H1 (cell line): Measurements from ENCODE around the gene KCNMA1. TPM values are rescaled to one million over a fixed set of nuclear protein-coding genes. Genes with fewer than 3 reads are reported as not detected.

Experiments used
- CTCF ChIA-PET: fragments of 300-600 bp; sonication (Branson Sonifier 250); formaldehyde crosslinking; loops from one replicate; lab custom pipeline; 2021; ENCODE audit not compliant: partially characterized antibody; lab: Charles Lee
- POLR2A ChIA-PET: fragments of 300-600 bp; sonication (Branson Sonifier 250); formaldehyde crosslinking; loops from one replicate; lab custom pipeline; 2021; ENCODE audit warnings: inconsistent platforms; ENCODE audit not compliant: partially characterized antibody; lab: Charles Lee
- DNase-seq, 2 experiments: peaks; one replicate each; pipeline versions ENCODE4 v3.0.0 to v3.0.0-alpha.2; 2010 to 2022; ENCODE audit warnings: low spot score in 2 of 2, low read depth in 1 of 2, mixed read lengths in 1 of 2
- FAIRE-seq: peaks from 2 replicates; lab custom pipeline; 2011; peaks lifted over from hg19 to GRCh38; lab: Jason Lieb, UNC
- H2AFZ ChIP-seq: 2 replicates; pipeline ENCODE4 v1.8.1; 2012; ENCODE audit warnings: low read length, inconsistent platforms
- H2AK5ac ChIP-seq: 2 replicates; pipeline ENCODE4 v1.6.1; 2013; ENCODE audit warnings: low read depth, low read length
- H2BK120ac ChIP-seq: replicated peaks from 2 replicates; pipeline ENCODE3; 2013; ENCODE audit warnings: low read depth, low read length, inconsistent platforms
- H2BK12ac ChIP-seq: 2 replicates; pipeline ENCODE4 v1.6.1; 2013; ENCODE audit warnings: low read depth, low read length
- H2BK15ac ChIP-seq: 2 replicates; pipeline ENCODE4 v1.6.1; 2013; ENCODE audit warnings: low read length
- H2BK20ac ChIP-seq: 2 replicates; pipeline ENCODE4 v1.6.1; 2013; ENCODE audit warnings: low read length
- H2BK5ac ChIP-seq: 2 replicates; pipeline ENCODE4 v1.6.1; 2013; ENCODE audit warnings: low read depth, low read length
- H3K14ac ChIP-seq: 2 replicates; pipeline ENCODE4 v1.6.1; 2013; ENCODE audit warnings: inconsistent platforms; ENCODE audit not compliant: insufficient read length
- H3K18ac ChIP-seq: 2 replicates; pipeline ENCODE4 v1.6.1; 2013; ENCODE audit warnings: low read length; ENCODE audit errors: extremely low read depth
- H3K23ac ChIP-seq: 2 replicates; pipeline ENCODE4 v1.6.1; 2013; ENCODE audit warnings: inconsistent platforms; ENCODE audit not compliant: insufficient read length
- H3K23me2 ChIP-seq: 2 replicates; pipeline ENCODE4 v1.6.1; 2013; ENCODE audit warnings: low read depth, low read length
- H3K27ac ChIP-seq: 2 replicates; pipeline ENCODE4 v1.6.1; 2011; ENCODE audit warnings: low read depth, low read length, inconsistent platforms
- H3K27me3 ChIP-seq, 4 experiments: replicated peaks in 1 of 4; 1 replicate in 1 of 4; 2 replicates in 3 of 4; pipeline versions ENCODE4 v1.6.1 to v1.8.1; 2011 to 2013; ENCODE audit warnings: low read length in 3 of 4, mild to moderate bottlenecking in 3 of 4, inconsistent platforms in 2 of 4, mixed read lengths in 2 of 4, moderate library complexity in 1 of 4; ENCODE audit not compliant: control insufficient read depth in 3 of 4, insufficient read depth in 3 of 4; ENCODE audit errors: extremely low read depth in 1 of 4
- H3K36me3 ChIP-seq, 4 experiments: 2 replicates each; pipeline versions ENCODE4 v1.6.1 to v1.8.1; 2011 to 2013; ENCODE audit warnings: mild to moderate bottlenecking in 4 of 4, low read length in 3 of 4, moderate library complexity in 2 of 4, control low read depth in 1 of 4, inconsistent platforms in 1 of 4; ENCODE audit not compliant: insufficient read depth in 4 of 4, control insufficient read depth in 2 of 4
- H3K4ac ChIP-seq: replicated peaks from 2 replicates; pipeline ENCODE3; 2013; ENCODE audit warnings: low read length, low read depth, mixed read lengths, inconsistent platforms; ENCODE audit not compliant: insufficient read length
- H3K4me1 ChIP-seq, 4 experiments: replicated peaks in 1 of 4; 1 replicate in 1 of 4; 2 replicates in 3 of 4; pipeline versions ENCODE4 v1.6.1 to v1.8.1; 2011 to 2013; ENCODE audit warnings: low read length in 3 of 4, inconsistent platforms in 2 of 4, mixed read lengths in 1 of 4; ENCODE audit not compliant: insufficient read depth in 4 of 4, control insufficient read depth in 3 of 4
- H3K4me2 ChIP-seq, 2 experiments: 2 replicates each; pipeline versions ENCODE4 v1.6.1 to v1.8.1; 2011 to 2013; ENCODE audit warnings: low read depth in 2 of 2, low read length in 2 of 2, control low read depth in 1 of 2, inconsistent platforms in 1 of 2, mild to moderate bottlenecking in 1 of 2; ENCODE audit not compliant: insufficient read depth in 1 of 2
- H3K4me3 ChIP-seq, 4 experiments: fragments of 200-600, 300-600 bp in 1 of 4; sonication (generic), shearing (Covaris generic), sonication (Bioruptor Twin) in 1 of 4; 2 replicates each; pipeline versions ENCODE4 v1.5.1 to v1.8.1; 2011 to 2016; ENCODE audit warnings: low read length in 4 of 4, low read depth in 3 of 4, control low read depth in 2 of 4, inconsistent platforms in 2 of 4, mild to moderate bottlenecking in 2 of 4, mixed read lengths in 1 of 4, moderate library complexity in 1 of 4; ENCODE audit not compliant: insufficient read depth in 2 of 4; ENCODE audit errors: extremely low read depth in 1 of 4
- H3K56ac ChIP-seq: replicated peaks from 2 replicates; pipeline ENCODE3; 2013; ENCODE audit warnings: low read depth, mild to moderate bottlenecking, mixed read lengths, low read length, inconsistent platforms; ENCODE audit not compliant: insufficient read length
- H3K79me1 ChIP-seq: 2 replicates; pipeline ENCODE4 v1.6.1; 2013; ENCODE audit warnings: low read depth, low read length, control low read depth
- H3K79me2 ChIP-seq, 2 experiments: 2 replicates each; pipeline versions ENCODE4 v1.6.1 to v1.8.1; 2012 to 2013; ENCODE audit warnings: low read length in 2 of 2, mild to moderate bottlenecking in 2 of 2, inconsistent platforms in 1 of 2; ENCODE audit not compliant: insufficient read depth in 2 of 2, control insufficient read depth in 1 of 2
- H3K9ac ChIP-seq, 4 experiments: replicated peaks in 1 of 4; 1 replicate in 1 of 4; 2 replicates in 3 of 4; pipeline versions ENCODE4 v1.6.1 to v1.8.1; 2011 to 2013; ENCODE audit warnings: low read depth in 3 of 4, low read length in 3 of 4, control low read depth in 2 of 4, mild to moderate bottlenecking in 2 of 4, moderate library complexity in 2 of 4, inconsistent platforms in 1 of 4; ENCODE audit errors: extremely low read depth in 1 of 4
- H3K9me3 ChIP-seq, 2 experiments: 2 replicates each; pipeline versions ENCODE4 v1.6.1 to v1.8.1; 2012 to 2013; ENCODE audit warnings: mild to moderate bottlenecking in 2 of 2, moderate library complexity in 2 of 2, control low read depth in 1 of 2, inconsistent platforms in 1 of 2, low read depth in 1 of 2, low read length in 1 of 2, mixed read lengths in 1 of 2; ENCODE audit not compliant: insufficient read depth in 2 of 2
- H4K20me1 ChIP-seq, 2 experiments: replicated peaks in 1 of 2; 2 replicates each; pipeline versions ENCODE3 to v1.8.1; 2011 to 2013; ENCODE audit warnings: inconsistent platforms in 2 of 2, low read length in 2 of 2, mild to moderate bottlenecking in 1 of 2; ENCODE audit not compliant: insufficient read depth in 2 of 2, control insufficient read depth in 1 of 2
- H4K5ac ChIP-seq: 2 replicates; pipeline ENCODE4 v1.6.1; 2013; ENCODE audit warnings: low read length, low read depth, mixed read lengths, inconsistent platforms; ENCODE audit not compliant: insufficient read length
- H4K8ac ChIP-seq: 2 replicates; pipeline ENCODE4 v1.8.0; 2013; ENCODE audit warnings: mild to moderate bottlenecking, moderate library complexity, low read length, inconsistent platforms; ENCODE audit not compliant: insufficient read depth; ENCODE audit errors: extremely low read depth
- H4K91ac ChIP-seq: replicated peaks from 2 replicates; pipeline ENCODE3; 2013; ENCODE audit warnings: low read length, mixed read lengths, inconsistent platforms; ENCODE audit not compliant: insufficient read length
- CBX5 ChIP-seq: fragments of 300-800, 300-1000 bp; sonication (generic); IDR thresholded peaks from 2 replicates; pipeline ENCODE4 v1.7.1; 2016; ENCODE audit warnings: antibody characterized with exemption, low read length, low read depth
- CHD1 ChIP-seq: IDR thresholded peaks from 2 replicates; pipeline ENCODE4 v1.6.1; 2012; ENCODE audit warnings: low read depth, low read length, improper control_type of control experiment
- SP2 ChIP-seq: IDR thresholded peaks from 2 replicates; pipeline ENCODE4 v1.6.1; 2012; ENCODE audit warnings: mild to moderate bottlenecking, low read length, inconsistent platforms
- WGBS, 2 experiments: shearing (Covaris generic) in 1 of 2; methylation state at CpG; one replicate each; pipeline versions ENCODE4 v1.1.6 to v1.1.7; 2013 to 2015; ENCODE audit warnings: low lambda C conversion rate in 2 of 2, mixed read lengths in 2 of 2, inconsistent platforms in 1 of 2, low coverage in 1 of 2, missing lambda C conversion rate in 1 of 2; ENCODE audit not compliant: insufficient replicate concordance in 2 of 2, insufficient coverage in 1 of 2, insufficient read length in 1 of 2; ENCODE audit errors: extremely low coverage in 1 of 2, missing lambda C conversion rate in 1 of 2; 5-methylcytosine and 5-hydroxymethylcytosine counted together
- polyA plus RNA-seq, 7 experiments: library from polyadenylated mRNA; depleted of rRNA in 3 of 7; stranded (reverse) in 5 of 7; unstranded in 2 of 7; fragments of >200 nt in 5 of 7; fragments of 200-250 nt in 2 of 7; gene quantifications; 1 replicate in 5 of 7; 2 replicates in 1 of 7; 4 replicates in 1 of 7; pipeline versions ENCODE4 v1.2.1 to v1.2.3, GENCODE V29; 2011 to 2013; ENCODE audit warnings: missing spikeins in 2 of 7, mixed read lengths in 2 of 7
- total RNA-seq: library from RNA; stranded (reverse); fragmentation: NEBNext Ultra II Directional; extraction: Animal tissue kit (Norgen Biotek cat#: 25700); gene quantifications from 2 replicates; pipeline ENCODE4 v1.2.1, GENCODE V29; 2021
- TF ChIP-seq, protein P1 (sequence below): IDR thresholded peaks from 2 replicates; pipeline ENCODE4 v1.6.1; 2012; ENCODE audit warnings: inconsistent platforms

The KCNMA1 gene
- total and polyA plus RNA-seq, 2 of the 8 experiments (the other 6 are each of a cell fraction or from before 2014, with no cell fraction given), result 10.2 to 11.1 TPM

DNA sequence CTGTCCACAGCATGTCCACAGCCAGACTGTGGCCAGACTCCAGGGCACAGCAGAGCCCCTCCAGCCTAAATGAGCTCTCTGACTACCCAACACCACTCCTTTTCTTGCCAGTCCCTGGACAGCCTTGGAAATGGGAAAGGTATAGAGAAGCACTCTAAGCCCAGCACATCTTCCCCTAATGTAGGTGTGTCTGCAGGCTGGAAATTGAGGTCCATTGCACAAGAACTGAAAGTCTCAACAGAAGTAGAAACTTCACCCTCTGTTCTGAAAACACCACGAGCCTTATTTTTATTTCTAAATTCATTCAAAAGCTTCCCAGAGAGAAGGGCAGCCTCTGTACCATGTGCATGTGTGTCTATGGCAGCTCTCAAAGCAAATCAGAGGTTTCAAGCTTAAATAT, 3.7 kb upstream of the KCNMA1 start:
- H2AFZ ChIP-seq, result no peak overlapping the region
- no peak overlapping the region for H2BK12ac ChIP-seq
- H3K14ac ChIP-seq, result no peak overlapping the region
- H3K18ac ChIP-seq, result no peak overlapping the region
- H3K79me2 ChIP-seq, result no peaks in the 10 kb centered on the region
- no peak overlapping the region for H3K9ac ChIP-seq
- H3K36me3 ChIP-seq, result no peaks in the 10 kb centered on the region; a peak in 1 of 8 replicates
- peak overlapping the region; percentile 81 for H2BK15ac ChIP-seq
- FAIRE-seq (no peak), DNase-seq (no peak)
- H2BK120ac ChIP-seq, result no peak overlapping the region
- H4K5ac ChIP-seq, result no peak overlapping the region
- ChIA-PET POLR2A (no interaction called here), CTCF (interaction anchor here (0.6 to 7.9 kb wide), 64 partner anchors 10 to 486 kb away, joined by 3 to 96 read pairs (median 4); no protein-coding TSS in a partner anchor)
- no peaks in the 10 kb centered on the region for H3K79me1 ChIP-seq
- H3K27me3 ChIP-seq, result peaks cover 14 to 42% (median 39%) of the 10 kb centered on the region in 4 experiments
- peaks cover 17% of the 10 kb centered on the region for H3K23me2 ChIP-seq
- WGBS, 2 experiments, result 50% methylated on average over 1 of the region's 1 CpG; no CpG with 5 or more reads in 1 of the 2 experiments
- no peak overlapping the region for H2BK5ac ChIP-seq
- H3K9me3 ChIP-seq, result peaks cover 11% of the 10 kb centered on the region in 2 experiments; a peak in 3 of 4 replicates
- H2AK5ac ChIP-seq, result no peak overlapping the region; the same call in 1 of the 2 replicates
- TF ChIP-seq SP2 (no peak), CHD1 (no peak), CBX5 (no peak)
- TF ChIP-seq, protein P1, sequence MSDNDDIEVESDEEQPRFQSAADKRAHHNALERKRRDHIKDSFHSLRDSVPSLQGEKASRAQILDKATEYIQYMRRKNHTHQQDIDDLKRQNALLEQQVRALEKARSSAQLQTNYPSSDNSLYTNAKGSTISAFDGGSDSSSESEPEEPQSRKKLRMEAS, result no peak
- H4K20me1 ChIP-seq, result peaks cover 0 to 2% of the 10 kb centered on the region in 2 experiments
- H3K27ac ChIP-seq, result no peak overlapping the region
- H2BK20ac ChIP-seq, result 0 out of 2 replicates have a peak overlapping the region, but pooled peaks have one; percentile 34
- no peak overlapping the region for H3K4me3 ChIP-seq
- no peak overlapping the region for H3K23ac ChIP-seq
- peaks cover 0 to 9% (median 7%) of the 10 kb centered on the region in 4 experiments; a peak in 6 of 7 replicates for H3K4me1 ChIP-seq
- H3K4ac ChIP-seq, result no peak overlapping the region
- H4K91ac ChIP-seq, result no peak overlapping the region
- no peak overlapping the region for H3K56ac ChIP-seq
- no peak overlapping the region for H4K8ac ChIP-seq
- no peak overlapping the region for H3K4me2 ChIP-seq
